ENCODE measurements around the gene ASCC1. TPM values are rescaled to one million over a fixed set of nuclear protein-coding genes. Genes with fewer than 3 reads are reported as not detected.
A peak's percentile ranks its signal among the peaks of the same experiment; 100 is the strongest.

ASCC1 gene
- total and polyA plus RNA-seq, 4 experiments from 2014 or later = 14.3 to 24.9 (median 18.6) TPM

DNA sequence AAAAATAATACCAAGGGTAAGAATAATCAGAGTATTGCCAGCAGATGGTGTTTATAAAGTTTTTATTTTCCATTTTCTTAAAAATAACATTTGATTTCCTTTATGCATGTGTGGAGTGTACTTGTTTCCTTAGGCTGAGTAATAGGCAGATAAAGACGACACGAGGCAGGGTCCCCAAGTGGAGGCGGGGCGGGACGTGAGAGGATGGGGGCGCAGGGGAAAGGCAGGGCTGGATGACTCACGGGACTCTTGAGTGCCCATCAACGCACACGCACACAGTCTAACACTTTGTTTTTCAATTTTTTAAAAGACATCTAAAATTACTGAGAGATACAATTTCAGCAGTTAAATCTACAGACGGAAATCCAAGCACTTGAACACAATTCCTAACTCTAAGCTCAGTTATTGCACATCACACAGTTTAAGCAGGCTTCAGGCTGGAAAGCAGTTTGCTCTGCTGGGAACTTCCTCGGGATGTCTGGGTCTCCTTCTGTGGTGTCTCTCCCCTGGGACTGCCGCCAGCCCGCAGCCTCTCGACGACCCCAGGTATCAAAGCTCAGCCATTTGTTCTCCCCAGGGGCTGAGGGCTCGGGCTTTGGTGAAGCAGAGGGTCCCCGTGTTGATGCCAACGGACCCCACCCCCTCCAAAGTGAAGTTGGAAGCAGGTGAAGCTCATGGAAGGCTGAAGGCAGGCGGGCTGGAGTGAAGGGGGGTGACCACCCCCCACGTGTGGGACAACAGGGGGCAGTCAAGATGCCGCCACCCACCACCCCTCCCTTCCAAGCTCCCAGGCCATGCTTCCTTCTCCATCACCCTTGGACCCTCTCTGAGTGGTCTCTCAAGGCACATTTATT, 156.9 kb downstream of the ASCC1 start:
- DNase-seq = peak in 1 of 5 donors; percentile 65
- Histone ChIP-seq H3K36me3 (ENCODE audit: insufficient read depth, low read length) (peaks cover 25% of the 10 kb centered on the region), H3K27ac (ENCODE audit: low read depth, low read length) (no peak overlapping the region), H3K27me3 (ENCODE audit: insufficient read depth, low read length) (no peaks in the 10 kb centered on the region), H3K4me3 (ENCODE audit: low read length in 2 of 2) (no peak overlapping the region), H3K4me1 (ENCODE audit: insufficient read depth, low read length) (peaks cover 5% of the 10 kb centered on the region), H3K9me3 (ENCODE audit: control insufficient read depth in 1 of 2, low read length in 2 of 2) (no peaks in the 10 kb centered on the region)
- peaks cover 0 to 10% (median 0%) of the 10 kb centered on the region in 8 donors for H3K9me3 Mint-ChIP-seq
- H3K27ac Mint-ChIP-seq = peak overlapping the region; percentile 50 to 92 (median 82)
- H3K4me1 Mint-ChIP-seq = peaks cover 16 to 49% (median 25%) of the 10 kb centered on the region in 4 donors
- intact Hi-C loops (cut with micrococcal nuclease) = no loop called here
- CTCF ChIA-PET (ENCODE audit: partially characterized antibody) = interaction anchor here (0.6 to 6.7 kb wide), 8 partner anchors 10 to 1455 kb away, joined by 3 to 61 read pairs (median 5); no protein-coding TSS in a partner anchor
- peak overlapping the region in 3 of 8 donors; percentile 31 to 63 (median 50) for H3K4me3 Mint-ChIP-seq
- POLR2A ChIA-PET (ENCODE audit: partially characterized antibody) = interaction anchor here (0.8 to 22.3 kb wide), 16 partner anchors 8 to 276 kb away, joined by 3 to 329 read pairs (median 4); partner anchors contain the start of genes ANAPC16, ASCC1 and SPOCK2
- no peaks in the 10 kb centered on the region for H3K27me3 Mint-ChIP-seq
- H3K36me3 Mint-ChIP-seq = peaks cover 13 to 41% of the 10 kb centered on the region in 2 donors

DNA sequence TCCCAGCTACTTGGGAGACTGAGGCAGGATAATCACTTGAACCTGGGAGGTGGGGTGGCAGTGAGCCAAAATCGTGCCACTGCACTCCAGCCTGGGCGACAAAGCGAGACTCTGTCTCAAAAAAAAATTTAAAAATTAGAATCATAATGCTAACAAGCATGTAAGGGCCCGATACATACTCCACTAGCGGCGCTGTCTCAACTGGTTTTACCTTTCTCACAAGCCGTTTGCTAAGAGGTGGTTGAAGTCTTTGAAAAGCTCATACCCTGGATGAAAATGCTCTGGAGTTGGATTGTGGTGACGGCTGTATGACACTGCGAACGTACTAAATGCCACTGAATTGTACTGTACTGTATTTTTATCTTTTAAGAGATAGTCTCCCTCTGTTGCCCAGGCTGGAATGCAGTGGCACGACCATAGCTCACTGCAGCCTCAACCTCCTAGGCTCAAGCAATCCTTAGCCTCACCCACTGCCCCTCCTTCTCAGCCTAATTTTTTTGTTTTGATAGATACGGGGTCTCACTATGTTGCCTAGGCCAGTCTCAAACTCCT, 157.7 kb downstream of the ASCC1 start:
- Histone ChIP-seq H3K27me3 (ENCODE audit: insufficient read depth, low read length) (no peaks in the 10 kb centered on the region), H3K4me3 (ENCODE audit: low read length in 2 of 2) (no peak overlapping the region), H3K9me3 (ENCODE audit: control insufficient read depth in 1 of 2, low read length in 2 of 2) (no peaks in the 10 kb centered on the region), H3K27ac (ENCODE audit: low read depth, low read length) (no peak overlapping the region), H3K36me3 (ENCODE audit: insufficient read depth, low read length) (peaks cover 17% of the 10 kb centered on the region), H3K4me1 (ENCODE audit: insufficient read depth, low read length) (peaks cover 2% of the 10 kb centered on the region)
- ChIA-PET POLR2A (ENCODE audit: partially characterized antibody) (interaction anchor here (0.6 to 22.3 kb wide), 12 partner anchors 9 to 286 kb away, joined by 3 to 329 read pairs (median 5); partner anchors contain the start of genes ANAPC16, ASCC1 and SPOCK2), CTCF (ENCODE audit: partially characterized antibody) (interaction anchor here (0.6 to 6.7 kb wide), 6 partner anchors 10 to 1041 kb away, joined by 3 to 61 read pairs (median 5); no protein-coding TSS in a partner anchor)
- peaks cover 0 to 7% (median 0%) of the 10 kb centered on the region in 8 donors for H3K9me3 Mint-ChIP-seq
- no peaks in the 10 kb centered on the region for H3K27me3 Mint-ChIP-seq
- H3K36me3 Mint-ChIP-seq = peaks cover 8 to 33% of the 10 kb centered on the region in 2 donors
- peaks cover 13 to 46% (median 25%) of the 10 kb centered on the region in 4 donors for H3K4me1 Mint-ChIP-seq
- intact Hi-C loops (cut with micrococcal nuclease) = no loop called here
- no peak for DNase-seq
- H3K4me3 Mint-ChIP-seq = peak overlapping the region in 2 of 8 donors; percentile 10 to 31
- H3K27ac Mint-ChIP-seq = peak overlapping the region in 5 of 7 donors; percentile 3 to 92 (median 82)

DNA sequence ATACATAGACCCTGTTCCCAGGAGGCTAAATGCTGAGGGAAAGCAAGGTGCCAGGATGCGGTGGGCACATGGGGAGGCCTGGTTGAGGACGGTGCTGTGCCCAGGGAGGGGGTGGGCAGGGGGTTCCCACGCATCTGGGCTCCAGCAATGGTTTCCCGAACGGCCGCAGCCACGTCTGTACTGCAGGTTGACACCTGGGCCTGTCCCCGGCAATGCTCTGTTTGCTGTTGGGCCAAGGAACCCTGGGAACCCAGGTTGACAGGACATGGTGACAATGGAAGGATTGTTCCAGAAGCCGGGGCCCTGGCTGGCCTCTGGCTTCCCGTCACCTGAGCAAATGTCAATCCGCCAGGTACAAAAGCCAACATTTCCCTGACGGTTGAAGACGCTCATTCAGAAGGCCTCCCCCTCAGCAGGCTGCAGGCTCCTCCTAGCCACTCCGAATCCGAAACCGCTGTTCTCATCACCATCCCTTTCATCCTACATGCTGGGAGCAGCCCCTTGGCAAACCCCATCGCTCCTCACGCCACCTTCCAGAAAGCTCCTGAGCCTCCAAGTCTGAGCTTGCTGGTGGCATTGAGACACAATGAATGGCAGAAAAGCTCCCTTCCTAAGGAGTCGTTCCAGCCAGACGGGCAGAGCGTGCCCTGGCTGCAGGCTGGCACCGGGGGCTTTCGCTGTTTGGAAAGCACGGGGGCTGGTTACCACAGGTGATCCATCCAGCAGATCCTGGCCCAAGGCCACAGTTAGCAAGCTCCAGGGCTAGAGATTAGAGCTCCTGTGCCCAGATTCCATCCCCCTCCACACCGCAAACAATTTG, 158.9 kb downstream of the ASCC1 start:
- Mint-ChIP-seq H3K4me3 (no peak overlapping the region), H3K27ac (peak overlapping the region in 3 of 7 donors; percentile 36 to 79 (median 50)), H3K27me3 (no peaks in the 10 kb centered on the region), H3K36me3 (peaks cover 3 to 20% of the 10 kb centered on the region in 2 donors), H3K9me3 (peaks cover 0 to 6% (median 0%) of the 10 kb centered on the region in 8 donors), H3K4me1 (peaks cover 10 to 34% (median 23%) of the 10 kb centered on the region in 4 donors)
- Histone ChIP-seq H3K27me3 (ENCODE audit: insufficient read depth, low read length) (no peaks in the 10 kb centered on the region), H3K4me1 (ENCODE audit: insufficient read depth, low read length) (no peaks in the 10 kb centered on the region), H3K27ac (ENCODE audit: low read depth, low read length) (no peak overlapping the region), H3K9me3 (ENCODE audit: control insufficient read depth in 1 of 2, low read length in 2 of 2) (no peaks in the 10 kb centered on the region), H3K36me3 (ENCODE audit: insufficient read depth, low read length) (peaks cover 5% of the 10 kb centered on the region), H3K4me3 (ENCODE audit: low read length in 2 of 2) (no peak overlapping the region)
- DNase-seq = no peak
- POLR2A ChIA-PET (ENCODE audit: partially characterized antibody) = interaction anchor here (0.8 to 22.3 kb wide), 9 partner anchors 8 to 287 kb away, joined by 3 to 329 read pairs (median 6); partner anchors contain the start of gene SPOCK2
- intact Hi-C loops (cut with micrococcal nuclease) = no loop called here
- CTCF ChIA-PET (ENCODE audit: partially characterized antibody) = interaction anchor here (0.6 to 6.7 kb wide), 3 partner anchors 8 to 166 kb away, joined by 3 to 61 read pairs (median 3); no protein-coding TSS in a partner anchor

DNA sequence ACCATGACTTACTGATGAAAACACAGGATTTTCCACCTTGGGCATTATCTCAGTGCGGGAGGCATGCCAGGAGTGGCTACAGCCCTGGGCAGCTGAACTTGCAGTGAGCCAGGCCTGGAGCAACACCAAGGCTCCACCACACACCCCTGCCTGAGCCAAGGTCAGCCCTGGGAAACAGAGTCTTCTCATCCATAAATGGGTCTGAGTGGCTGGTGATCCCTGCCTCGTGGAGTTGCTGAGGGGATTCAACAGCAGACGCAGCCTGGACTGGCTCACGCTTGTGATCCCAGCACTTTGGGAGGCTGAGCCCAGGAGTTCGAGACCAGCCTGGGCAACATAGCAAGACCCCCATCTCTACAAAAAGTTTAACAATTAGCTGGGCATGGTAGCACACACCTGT, 160.0 kb downstream of the ASCC1 start:
- Histone ChIP-seq H3K4me3 (ENCODE audit: low read length in 2 of 2) (no peak overlapping the region), H3K27ac (ENCODE audit: low read depth, low read length) (no peak overlapping the region), H3K9me3 (ENCODE audit: control insufficient read depth in 1 of 2, low read length in 2 of 2) (no peaks in the 10 kb centered on the region), H3K36me3 (ENCODE audit: insufficient read depth, low read length) (no peaks in the 10 kb centered on the region), H3K4me1 (ENCODE audit: insufficient read depth, low read length) (no peaks in the 10 kb centered on the region), H3K27me3 (ENCODE audit: insufficient read depth, low read length) (no peaks in the 10 kb centered on the region)
- H3K4me3 Mint-ChIP-seq = no peak overlapping the region
- H3K9me3 Mint-ChIP-seq = peaks cover 0 to 5% (median 0%) of the 10 kb centered on the region in 8 donors
- peaks cover 9 to 28% (median 19%) of the 10 kb centered on the region in 4 donors for H3K4me1 Mint-ChIP-seq
- CTCF ChIA-PET (ENCODE audit: partially characterized antibody) = interaction anchor here (6.7 kb wide), 1 partner anchor 7 kb away, joined by 61 read pairs; no protein-coding TSS in a partner anchor
- POLR2A ChIA-PET (ENCODE audit: partially characterized antibody) = interaction anchor here (1.0 to 22.3 kb wide), 3 partner anchors 14 to 271 kb away, joined by 3 to 329 read pairs (median 83); partner anchors contain the start of gene SPOCK2
- H3K36me3 Mint-ChIP-seq = peaks cover 0 to 13% of the 10 kb centered on the region in 2 donors
- H3K27ac Mint-ChIP-seq = peak overlapping the region in 1 of 7 donors; percentile 79
- no peak for DNase-seq
- H3K27me3 Mint-ChIP-seq = no peaks in the 10 kb centered on the region
- intact Hi-C loops (cut with micrococcal nuclease) = no loop called here

DNA sequence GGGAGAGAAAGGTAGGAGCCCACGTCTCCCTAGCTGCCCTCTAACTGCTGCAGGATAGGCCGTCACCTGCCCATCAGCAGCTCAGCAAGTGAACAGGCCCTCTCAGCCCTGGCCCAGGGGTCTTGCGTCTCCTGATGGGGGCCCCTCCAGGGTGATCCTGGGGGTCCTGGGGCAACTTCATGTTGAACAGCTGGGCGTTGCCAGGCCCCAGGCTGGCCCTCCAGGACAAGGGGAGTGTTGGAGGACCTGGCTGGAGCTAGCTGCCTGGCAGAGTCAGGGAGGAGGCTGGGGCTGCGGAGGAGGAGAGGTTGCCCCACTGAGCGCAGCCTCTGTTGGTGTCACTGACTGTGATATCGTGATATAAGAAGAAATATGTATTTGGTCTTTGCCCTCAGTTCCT, 162.4 kb downstream of the ASCC1 start:
- peaks cover 6 to 12% (median 7%) of the 10 kb centered on the region in 4 donors for H3K4me1 Mint-ChIP-seq
- intact Hi-C loops (cut with micrococcal nuclease) = no loop called here
- H3K9me3 Mint-ChIP-seq = peaks cover 0 to 7% (median 0%) of the 10 kb centered on the region in 8 donors
- H3K27ac Mint-ChIP-seq = no peak overlapping the region
- H3K36me3 ChIP-seq (ENCODE audit: insufficient read depth, low read length) = no peaks in the 10 kb centered on the region
- no peaks in the 10 kb centered on the region for H3K36me3 Mint-ChIP-seq
- POLR2A ChIA-PET (ENCODE audit: partially characterized antibody) = interaction anchor here (11.0 kb wide), 1 partner anchor 16 kb away, joined by 83 read pairs; no protein-coding TSS in a partner anchor
- CTCF ChIA-PET (ENCODE audit: partially characterized antibody) = interaction anchor here (0.6 kb wide), 1 partner anchor 69 kb away, joined by 3 read pairs; no protein-coding TSS in a partner anchor
- no peak for DNase-seq
- H3K27ac ChIP-seq (ENCODE audit: low read depth, low read length) = no peak overlapping the region
- H3K27me3 Mint-ChIP-seq = no peaks in the 10 kb centered on the region
- H3K27me3 ChIP-seq (ENCODE audit: insufficient read depth, low read length) = no peaks in the 10 kb centered on the region
- no peaks in the 10 kb centered on the region for H3K4me1 ChIP-seq (ENCODE audit: insufficient read depth, low read length)
- no peak overlapping the region for H3K4me3 ChIP-seq (ENCODE audit: low read length in 2 of 2)
- H3K9me3 ChIP-seq (ENCODE audit: control insufficient read depth in 1 of 2, low read length in 2 of 2) = no peaks in the 10 kb centered on the region
- H3K4me3 Mint-ChIP-seq = no peak overlapping the region

DNA sequence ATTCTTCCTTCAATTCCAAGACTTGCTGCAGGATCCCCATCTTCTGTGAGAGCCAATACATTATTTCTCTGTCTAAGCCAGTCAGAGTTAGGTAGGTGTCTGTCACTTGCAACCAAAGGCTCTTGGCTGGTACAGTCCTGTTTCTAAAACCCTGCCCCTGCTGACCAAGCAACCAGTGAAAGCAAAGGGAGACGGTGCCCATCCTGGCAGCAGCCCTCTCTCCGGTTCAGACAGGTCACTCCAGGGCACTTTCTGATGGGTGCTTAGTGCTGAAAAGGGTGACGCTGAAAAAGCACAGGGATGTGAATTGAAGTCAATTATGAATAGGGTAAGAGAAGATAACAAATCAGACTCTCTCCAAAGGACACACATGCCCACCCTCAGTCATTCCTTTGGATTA, 165.2 kb downstream of the ASCC1 start:
- Histone ChIP-seq H3K36me3 (ENCODE audit: insufficient read depth, low read length) (no peaks in the 10 kb centered on the region), H3K4me3 (ENCODE audit: low read length in 2 of 2) (no peak overlapping the region), H3K4me1 (ENCODE audit: insufficient read depth, low read length) (no peaks in the 10 kb centered on the region), H3K27me3 (ENCODE audit: insufficient read depth, low read length) (no peaks in the 10 kb centered on the region), H3K9me3 (ENCODE audit: control insufficient read depth in 1 of 2, low read length in 2 of 2) (no peaks in the 10 kb centered on the region), H3K27ac (ENCODE audit: low read depth, low read length) (no peak overlapping the region)
- DNase-seq = no peak
- POLR2A ChIA-PET (ENCODE audit: partially characterized antibody) = interaction anchor here (0.6 kb wide), 1 partner anchor 9 kb away, joined by 3 read pairs; no protein-coding TSS in a partner anchor
- H3K4me1 Mint-ChIP-seq = peaks cover 4 to 12% (median 6%) of the 10 kb centered on the region in 4 donors
- CTCF ChIA-PET (ENCODE audit: partially characterized antibody) = interaction anchor here (1.5 to 4.7 kb wide), 6 partner anchors 8 to 276 kb away, joined by 3 to 61 read pairs (median 34); no protein-coding TSS in a partner anchor
- no peak overlapping the region for H3K4me3 Mint-ChIP-seq
- intact Hi-C loops (cut with micrococcal nuclease) = no loop called here
- peak overlapping the region in 1 of 7 donors; percentile 13 for H3K27ac Mint-ChIP-seq
- no peaks in the 10 kb centered on the region for H3K27me3 Mint-ChIP-seq
- peaks cover 0 to 6% (median 0%) of the 10 kb centered on the region in 8 donors for H3K9me3 Mint-ChIP-seq
- H3K36me3 Mint-ChIP-seq = no peaks in the 10 kb centered on the region

Data from CD4-positive, alpha-beta memory T cell (primary cell).